SIG-M5 treated with dmso at 0.1 percent for 504 hours (cell line): Measurements from ENCODE around the gene OAF.
"Not testable (repeated sequence)": the region's sequence is repeated elsewhere in the genome, so short reads cannot be mapped to it uniquely, and the experiment has no call there.

Experiments
- DNase-seq: peaks from one replicate; lab custom pipeline; 2025; ENCODE audit not compliant: unreplicated experiment; lab: John Stamatoyannopoulos, UW

Gene OAF

GRCh38 chr11:120240866-120241265 is 30.0 kb downstream of the OAF start:
- DNase-seq, result no peak

- DNase-seq, result no peak
Measured at GRCh38 chr11:120241277-120241676, 30.4 kb downstream of the OAF start.

GRCh38 chr11:120243221-120243620 is 32.4 kb downstream of the OAF start:
- no peak for DNase-seq

GRCh38 chr11:120244476-120245365 is 33.9 kb downstream of the OAF start:
- no peak for DNase-seq

GRCh38 chr11:120245434-120245833 is 34.6 kb downstream of the OAF start:
- DNase-seq, result no peak

GRCh38 chr11:120248551-120249278 is 37.9 kb downstream of the OAF start:
- peak; percentile 39 for DNase-seq

GRCh38 chr11:120249279-120250262 is 38.7 kb downstream of the OAF start:
- no peak for DNase-seq

- DNase-seq, result not testable (repeated sequence)
Measured at GRCh38 chr11:120253377-120253776, 42.5 kb downstream of the OAF start.

- DNase-seq, result no peak
Measured at GRCh38 chr11:120254788-120255518, 44.1 kb downstream of the OAF start.

GRCh38 chr11:120255519-120255866 is 44.7 kb downstream of the OAF start:
- no peak for DNase-seq

- no peak for DNase-seq
Measured at GRCh38 chr11:120256178-120256577, 45.3 kb downstream of the OAF start.

- DNase-seq, result no peak
Measured at GRCh38 chr11:120256779-120257178, 45.9 kb downstream of the OAF start.

- no peak for DNase-seq
Measured at GRCh38 chr11:120257346-120257745, 46.5 kb downstream of the OAF start.

- DNase-seq, result no peak
Measured at GRCh38 chr11:120258661-120259060, 47.8 kb downstream of the OAF start.

GRCh38 chr11:120259241-120259640 is 48.4 kb downstream of the OAF start:
- no peak for DNase-seq

- no peak for DNase-seq
Measured at GRCh38 chr11:120259988-120260565, 49.2 kb downstream of the OAF start.

GRCh38 chr11:120260616-120261015 is 49.8 kb downstream of the OAF start:
- no peak for DNase-seq

GRCh38 chr11:120261321-120261720 is 50.5 kb downstream of the OAF start:
- no peak for DNase-seq

GRCh38 chr11:120261931-120262330 is 51.1 kb downstream of the OAF start:
- DNase-seq, result no peak

- DNase-seq, result no peak
Measured at GRCh38 chr11:120267319-120267718, 56.5 kb downstream of the OAF start.
